Measurements from ENCODE around the gene ASPA. TPM values are rescaled to one million over a fixed set of nuclear protein-coding genes. Genes with fewer than 3 reads are reported as not detected.
A peak's percentile ranks its signal among the peaks of the same experiment; 100 is the strongest.

ASPA gene
- total RNA-seq, 1 donor from 2014 or later, result 8.2 TPM

GRCh38 chr17:3536716-3537115 is 60.9 kb downstream of the ASPA start:
- H3K27ac ChIP-seq, result no peak overlapping the region
- ATAC-seq, result no peak
- intact Hi-C loops (cut with DNase I), result no loop called here
- peaks cover 5% of the 10 kb centered on the region for H3K27me3 ChIP-seq (ENCODE audit: low read depth)
- no peak for TF ChIP-seq CTCF (IDR thresholded peaks at IDR 0.05)
- no peaks in the 10 kb centered on the region for H3K36me3 ChIP-seq
- DNase-seq, result no peak
- H3K4me1 ChIP-seq, result no peaks in the 10 kb centered on the region
- no peaks in the 10 kb centered on the region for H3K9me3 ChIP-seq
- H3K4me3 ChIP-seq, result no peak overlapping the region

- no peak for ATAC-seq
- DNase-seq, result no peak
Observed at GRCh38 chr17:3539881-3540540, 64.2 kb downstream of the ASPA start.

GRCh38 chr17:3542410-3543088 is 66.8 kb downstream of the ASPA start:
- H3K27ac ChIP-seq, result no peak overlapping the region
- intact Hi-C loops (cut with DNase I), result no loop called here

More at GRCh38 chr17:3539881-3540540, 64.2 kb downstream of the ASPA start:
- TF ChIP-seq CTCF (IDR thresholded peaks at IDR 0.05), result no peak
- Histone ChIP-seq H3K9me3 (no peaks in the 10 kb centered on the region), H3K36me3 (no peaks in the 10 kb centered on the region), H3K4me3 (no peak overlapping the region), H3K27ac (no peak overlapping the region), H3K4me1 (no peaks in the 10 kb centered on the region), H3K27me3 (ENCODE audit: low read depth) (peaks cover 9% of the 10 kb centered on the region)
- intact Hi-C loops (cut with DNase I), result no loop called here

GRCh38 chr17:3543453-3543852 is 67.7 kb downstream of the ASPA start:
- H3K27ac ChIP-seq, result no peak overlapping the region
- DNase-seq (peak; percentile 10), ATAC-seq (no peak)
- peaks cover 7% of the 10 kb centered on the region for H3K27me3 ChIP-seq (ENCODE audit: low read depth)
- intact Hi-C loops (cut with DNase I), result no loop called here
- no peaks in the 10 kb centered on the region for H3K36me3 ChIP-seq
- no peaks in the 10 kb centered on the region for H3K4me1 ChIP-seq
- H3K9me3 ChIP-seq, result no peaks in the 10 kb centered on the region
- H3K4me3 ChIP-seq, result no peak overlapping the region
- no peak for TF ChIP-seq CTCF (IDR thresholded peaks at IDR 0.05)

More at GRCh38 chr17:3542410-3543088, 66.8 kb downstream of the ASPA start:
- no peak overlapping the region for H3K4me3 ChIP-seq
- H3K9me3 ChIP-seq, result no peaks in the 10 kb centered on the region
- TF ChIP-seq CTCF (IDR thresholded peaks at IDR 0.05), result no peak
- no peaks in the 10 kb centered on the region for H3K4me1 ChIP-seq
- H3K36me3 ChIP-seq, result no peaks in the 10 kb centered on the region
- DNase-seq (no peak), ATAC-seq (peak in 1 of 2 donors; percentile 14)
- peaks cover 7% of the 10 kb centered on the region for H3K27me3 ChIP-seq (ENCODE audit: low read depth)

- no peaks in the 10 kb centered on the region for H3K9me3 ChIP-seq
- H3K4me1 ChIP-seq, result no peaks in the 10 kb centered on the region
- TF ChIP-seq CTCF (IDR thresholded peaks at IDR 0.05), result no peak
- H3K4me3 ChIP-seq, result no peak overlapping the region
- peaks cover 7% of the 10 kb centered on the region for H3K27me3 ChIP-seq (ENCODE audit: low read depth)
- no peaks in the 10 kb centered on the region for H3K36me3 ChIP-seq
- DNase-seq, result peak; percentile 8
- ATAC-seq, result no peak
- no peak overlapping the region for H3K27ac ChIP-seq
- intact Hi-C loops (cut with DNase I), result no loop called here
Observed at GRCh38 chr17:3544365-3544764, 68.6 kb downstream of the ASPA start.
